Loucy (cell line): ENCODE data around the gene LAMB1.

Experiments used
- H2AFZ ChIP-seq: fragments of 200-600 bp; sonication (generic); 2 replicates; pipeline ENCODE4 v1.6.0; 2016; ENCODE audit warnings: antibody characterized with exemption, mild to moderate bottlenecking, low read length, moderate library complexity
- H3F3A ChIP-seq: fragments of 200-600 bp; 2 replicates; pipeline ENCODE4 v1.6.0; 2016; ENCODE audit warnings: antibody characterized with exemption, low read depth, mild to moderate bottlenecking
- H3K27me3 ChIP-seq: fragments of 200-600 bp; sonication (generic); 2 replicates; pipeline ENCODE4 v1.6.1; 2014; ENCODE audit warnings: low read length, mild to moderate bottlenecking; ENCODE audit not compliant: insufficient read depth, poor library complexity, severe bottlenecking
- H3K36me3 ChIP-seq: fragments of 200-600 bp; sonication (generic); 2 replicates; pipeline ENCODE4 v1.6.1; 2016; ENCODE audit warnings: low read length; ENCODE audit not compliant: insufficient read depth
- H3K4me1 ChIP-seq: fragments of 200-600 bp; sonication (generic); 2 replicates; pipeline ENCODE4 v1.5.1; 2014; ENCODE audit warnings: low read length, mild to moderate bottlenecking; ENCODE audit not compliant: insufficient read depth, poor library complexity, severe bottlenecking
- H3K4me2 ChIP-seq: fragments of 200-600 bp; sonication (generic); 2 replicates; pipeline ENCODE4 v1.6.0; 2014; ENCODE audit warnings: antibody characterized with exemption, low read length, low read depth, mild to moderate bottlenecking; ENCODE audit not compliant: poor library complexity, severe bottlenecking
- H3K4me3 ChIP-seq: fragments of 200-600 bp; sonication (generic); 2 replicates; pipeline ENCODE4 v1.5.1; 2014; ENCODE audit warnings: low read length, mild to moderate bottlenecking, mixed read lengths; ENCODE audit not compliant: poor library complexity, severe bottlenecking
- H3K79me2 ChIP-seq: fragments of 200-600 bp; sonication (generic); 2 replicates; pipeline ENCODE4 v1.6.1; 2014; ENCODE audit warnings: low read length; ENCODE audit not compliant: insufficient read depth
- H3K9ac ChIP-seq: fragments of 200-600 bp; sonication (generic); 2 replicates; pipeline ENCODE4 v1.6.0; 2014; ENCODE audit warnings: mild to moderate bottlenecking, low read depth, low read length, moderate library complexity; ENCODE audit not compliant: poor library complexity, severe bottlenecking
- H3K9me2 ChIP-seq: fragments of 200-600 bp; sonication (generic); replicated peaks from 2 replicates; pipeline ENCODE4 v1.6.1; 2016; ENCODE audit warnings: low read depth, low read length, mixed read lengths
- H3K9me3 ChIP-seq: fragments of 200-600 bp; sonication (generic); 2 replicates; pipeline ENCODE4 v1.6.1; 2014; ENCODE audit warnings: mild to moderate bottlenecking, antibody characterized with exemption, low read length, low read depth; ENCODE audit not compliant: insufficient read depth
- H4K20me1 ChIP-seq: fragments of 200-600 bp; sonication (generic); 2 replicates; pipeline ENCODE4 v1.6.0; 2014; ENCODE audit warnings: antibody characterized with exemption, low read length, mild to moderate bottlenecking; ENCODE audit not compliant: insufficient read depth, poor library complexity, severe bottlenecking
- CTCF ChIP-seq: fragments of 200-600 bp; sonication (generic); conservative IDR thresholded peaks from 2 replicates; pipeline ENCODE4 v1.5.1; 2014; ENCODE audit warnings: mild to moderate bottlenecking, antibody characterized with exemption, low read length
- EZH2phosphoT487 ChIP-seq: fragments of 200-600 bp; IDR thresholded peaks from 2 replicates; pipeline ENCODE4 v1.6.1; 2018; ENCODE audit warnings: antibody characterized with exemption, mild to moderate bottlenecking, moderate library complexity, borderline replicate concordance

The LAMB1 gene

GRCh38 chr7:107937531-107937930 lies 65.4 kb downstream of the LAMB1 start:
- TF ChIP-seq CTCF: no peak
- TF ChIP-seq EZH2phosphoT487: no peak
- no peaks in the 10 kb centered on the region for H3K27me3 ChIP-seq
- H3K79me2 ChIP-seq: no peaks in the 10 kb centered on the region
- H2AFZ ChIP-seq: no peak overlapping the region
- no peaks in the 10 kb centered on the region for H3K9me2 ChIP-seq
- no peak overlapping the region for H3K9ac ChIP-seq
- no peak overlapping the region for H3K4me3 ChIP-seq
- H4K20me1 ChIP-seq: no peaks in the 10 kb centered on the region
- H3K4me1 ChIP-seq: no peaks in the 10 kb centered on the region
- no peaks in the 10 kb centered on the region for H3F3A ChIP-seq
- H3K36me3 ChIP-seq: peaks cover under 1% of the 10 kb centered on the region; the same call in 1 of the 2 replicates
- H3K9me3 ChIP-seq: no peaks in the 10 kb centered on the region
- H3K4me2 ChIP-seq: no peak overlapping the region

- H3K27me3 ChIP-seq: no peaks in the 10 kb centered on the region
- no peak overlapping the region for H3K4me3 ChIP-seq
- H3K9ac ChIP-seq: no peak overlapping the region
- H3K4me2 ChIP-seq: no peak overlapping the region
- H3K79me2 ChIP-seq: no peaks in the 10 kb centered on the region
- no peaks in the 10 kb centered on the region for H4K20me1 ChIP-seq
- H3K9me3 ChIP-seq: no peaks in the 10 kb centered on the region
- no peaks in the 10 kb centered on the region for H3F3A ChIP-seq
- H2AFZ ChIP-seq: no peak overlapping the region
- peaks cover 2% of the 10 kb centered on the region; the same call in 1 of the 2 replicates for H3K36me3 ChIP-seq
- H3K4me1 ChIP-seq: no peaks in the 10 kb centered on the region
- H3K9me2 ChIP-seq: no peaks in the 10 kb centered on the region
- TF ChIP-seq EZH2phosphoT487: no peak
- TF ChIP-seq CTCF: no peak
These were observed 66.6 kb downstream of the LAMB1 start for GRCh38 chr7:107936312-107936711.

- Histone ChIP-seq H3K9me2 (no peaks in the 10 kb centered on the region), H3K79me2 (no peaks in the 10 kb centered on the region), H3K9me3 (no peaks in the 10 kb centered on the region), H3K4me3 (no peak overlapping the region), H4K20me1 (no peaks in the 10 kb centered on the region), H3F3A (no peaks in the 10 kb centered on the region), H3K4me2 (no peak overlapping the region), H3K27me3 (no peaks in the 10 kb centered on the region), H3K4me1 (no peaks in the 10 kb centered on the region), H2AFZ (no peak overlapping the region), H3K9ac (no peak overlapping the region), H3K36me3 (peaks cover 2% of the 10 kb centered on the region; the same call in 1 of the 2 replicates)
- TF ChIP-seq EZH2phosphoT487 (no peak), CTCF (no peak)
These were observed 67.8 kb downstream of the LAMB1 start for GRCh38 chr7:107934991-107935770.
